CD4-positive, alpha-beta memory T cell (primary cell): ENCODE results near the gene WFDC9. TPM values are rescaled to one million over a fixed set of nuclear protein-coding genes. Genes with fewer than 3 reads are reported as not detected.
"Not testable (repeated sequence)": the region's sequence is repeated elsewhere in the genome, so short reads cannot be mapped to it uniquely, and the experiment has no call there.

Experiments
- CTCF ChIA-PET: fragments of 350-600 bp; sonication (Branson Sonifier 250); formaldehyde crosslinking; loops from one replicate; lab custom pipeline; 2021; ENCODE audit warnings: inconsistent platforms; ENCODE audit not compliant: partially characterized antibody; lab: Charles Lee
- POLR2A ChIA-PET: fragments of 350-600 bp; sonication (Branson Sonifier 250); formaldehyde crosslinking; loops from one replicate; lab custom pipeline; 2021; ENCODE audit not compliant: partially characterized antibody; lab: Charles Lee
- DNase-seq, 5 donors: peaks; one replicate each; pipeline versions ENCODE4 v3.0.0 to v3.0.0-alpha.2; 2020 to 2022; ENCODE audit warnings: mixed read lengths in 1 of 5
- H3K27ac ChIP-seq: one replicate; pipeline ENCODE4 v1.7.0; 2013; ENCODE audit warnings: low read depth, low read length
- H3K27me3 ChIP-seq: 2 replicates; pipeline ENCODE4 v1.7.0; 2013; ENCODE audit warnings: mild to moderate bottlenecking, low read length, moderate library complexity; ENCODE audit not compliant: insufficient read depth
- H3K36me3 ChIP-seq: 2 replicates; pipeline ENCODE4 v1.7.0; 2013; ENCODE audit warnings: mild to moderate bottlenecking, low read length, moderate library complexity; ENCODE audit not compliant: insufficient read depth
- H3K4me1 ChIP-seq: 2 replicates; pipeline ENCODE4 v1.7.0; 2013; ENCODE audit warnings: mild to moderate bottlenecking, low read length, moderate library complexity; ENCODE audit not compliant: insufficient read depth
- H3K4me3 ChIP-seq, 2 donors: one replicate each; pipeline ENCODE4 v1.7.0; 2013; ENCODE audit warnings: low read length in 2 of 2, mild to moderate bottlenecking in 1 of 2
- H3K9me3 ChIP-seq, 2 donors: one replicate each; pipeline ENCODE4 v1.7.0; 2013; ENCODE audit warnings: low read length in 2 of 2, control low read depth in 1 of 2; ENCODE audit not compliant: control insufficient read depth in 1 of 2
- H3K27ac Mint-ChIP-seq, 7 donors: one replicate each; pipeline ENCODE4 v1.8.0; 2020 to 2021; ENCODE audit warnings: mixed read lengths in 7 of 7, mild to moderate bottlenecking in 6 of 7, inconsistent platforms in 3 of 7, moderate library complexity in 3 of 7
- H3K27me3 Mint-ChIP-seq, 2 donors: one replicate each; pipeline ENCODE4 v1.8.0; 2020 to 2021; ENCODE audit warnings: mixed read lengths in 2 of 2
- H3K36me3 Mint-ChIP-seq, 2 donors: one replicate each; pipeline ENCODE4 v1.8.0; 2020 to 2021; ENCODE audit warnings: mixed read lengths in 2 of 2, inconsistent platforms in 1 of 2, mild to moderate bottlenecking in 1 of 2
- H3K4me1 Mint-ChIP-seq, 4 donors: one replicate each; pipeline ENCODE4 v1.8.0; 2020 to 2021; ENCODE audit warnings: mixed read lengths in 4 of 4, mild to moderate bottlenecking in 1 of 4
- H3K4me3 Mint-ChIP-seq, 8 donors: one replicate each; pipeline ENCODE4 v1.8.0; 2020 to 2021; ENCODE audit warnings: mixed read lengths in 8 of 8, mild to moderate bottlenecking in 7 of 8, moderate library complexity in 6 of 8, inconsistent platforms in 3 of 8
- H3K9me3 Mint-ChIP-seq, 8 donors: one replicate each; pipeline ENCODE4 v1.8.0; 2020 to 2021; ENCODE audit warnings: mixed read lengths in 8 of 8, mild to moderate bottlenecking in 5 of 8, inconsistent platforms in 3 of 8, moderate library complexity in 1 of 8
- intact Hi-C: fragments of 100-400 bp; cut with micrococcal nuclease; formaldehyde crosslinking; loops from one replicate; pipeline ENCODE4 v1.15.1; 2023
- polyA plus RNA-seq, 2 donors: library from polyadenylated mRNA; unstranded; fragments of 300-500 nt; fragmentation: Illumina TruSeq; gene quantifications; one replicate each; pipeline ENCODE4 v1.2.3, GENCODE V29; 2021
- total RNA-seq, 2 experiments: library from RNA; stranded (reverse); gene quantifications; one replicate each; pipeline ENCODE4 v1.2.3, GENCODE V29; 2021

WFDC9 gene
- total and polyA plus RNA-seq, 4 experiments from 2014 or later, result not detected

- Mint-ChIP-seq H3K9me3 (no peaks in the 10 kb centered on the region), H3K36me3 (no peaks in the 10 kb centered on the region), H3K27me3 (peaks cover 20 to 22% of the 10 kb centered on the region in 2 donors), H3K27ac (no peak overlapping the region), H3K4me1 (no peaks in the 10 kb centered on the region), H3K4me3 (no peak overlapping the region)
- ChIA-PET CTCF (interaction anchor here (0.6 kb wide), 1 partner anchor 187 kb away, joined by 3 read pairs; no protein-coding TSS in a partner anchor), POLR2A (no interaction called here)
- no peaks in the 10 kb centered on the region for H3K4me1 ChIP-seq
- H3K36me3 ChIP-seq, result no peaks in the 10 kb centered on the region
- no peak overlapping the region for H3K27ac ChIP-seq
- DNase-seq, result no peak
- H3K4me3 ChIP-seq, result no peak overlapping the region
- no peaks in the 10 kb centered on the region for H3K9me3 ChIP-seq
- H3K27me3 ChIP-seq, result no peaks in the 10 kb centered on the region
- intact Hi-C loops, result no loop called here
Measured at GRCh38 chr20:45583502-45583901, 47.6 kb downstream of the WFDC9 start.

DNA sequence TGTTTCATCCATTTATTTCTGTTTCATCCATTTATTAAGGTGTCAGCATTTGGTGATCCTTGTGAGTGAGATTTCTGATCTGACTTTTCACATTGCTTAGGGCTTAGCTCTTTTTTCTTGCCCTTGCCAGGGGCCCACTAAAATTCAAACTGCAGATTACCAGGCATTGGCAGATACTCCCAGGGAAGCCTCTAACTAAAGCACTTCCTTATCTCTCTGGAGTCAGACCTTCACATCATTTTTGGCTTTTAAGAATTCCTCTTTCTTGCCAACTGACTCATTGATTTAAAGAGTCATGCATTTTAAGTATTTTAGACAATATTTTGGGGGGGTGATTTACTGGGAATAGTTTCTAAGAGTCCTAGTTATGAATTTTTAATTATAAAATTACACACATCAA lies 49.4 kb downstream of the WFDC9 start:
- POLR2A ChIA-PET, result no interaction called here
- no peaks in the 10 kb centered on the region for H3K9me3 Mint-ChIP-seq

GRCh38 chr20:45579184-45579583 lies 51.9 kb downstream of the WFDC9 start, which contains the start of gene WFDC8:
WFDC8 (minus strand) TSS chr20:45579284; CDS start chr20:45579247, 37 bp downstream.
- H3K27me3 ChIP-seq, result no peaks in the 10 kb centered on the region
- Mint-ChIP-seq H3K9me3 (no peaks in the 10 kb centered on the region), H3K27me3 (peaks cover 19 to 20% of the 10 kb centered on the region in 2 donors), H3K4me3 (no peak within 1 kb of the TSS), H3K4me1 (no peaks in the 10 kb centered on the region), H3K36me3 (no peaks in the 10 kb centered on the region), H3K27ac (no peak within 1 kb of the TSS)
- no peaks in the 10 kb centered on the region for H3K4me1 ChIP-seq
- H3K36me3 ChIP-seq, result no peaks in the 10 kb centered on the region
- H3K9me3 ChIP-seq, result no peaks in the 10 kb centered on the region
- no peak for DNase-seq
- intact Hi-C loops, result no loop called here
- CTCF ChIA-PET, result no interaction called here
- POLR2A ChIA-PET, result no interaction called here
- H3K27ac ChIP-seq, result no peak within 1 kb of the TSS
- H3K4me3 ChIP-seq, result no peak within 1 kb of the TSS

More for the DNA sequence above, 49.4 kb downstream of the WFDC9 start:
- H3K27me3 Mint-ChIP-seq, result peaks cover 18 to 20% of the 10 kb centered on the region in 2 donors
- H3K27ac Mint-ChIP-seq, result no peak overlapping the region
- no peak overlapping the region for H3K4me3 Mint-ChIP-seq
- Histone ChIP-seq H3K4me1 (no peaks in the 10 kb centered on the region), H3K4me3 (no peak overlapping the region), H3K9me3 (no peaks in the 10 kb centered on the region), H3K27ac (no peak overlapping the region), H3K36me3 (no peaks in the 10 kb centered on the region), H3K27me3 (no peaks in the 10 kb centered on the region)
- intact Hi-C loops, result no loop called here
- H3K36me3 Mint-ChIP-seq, result no peaks in the 10 kb centered on the region
- CTCF ChIA-PET, result no interaction called here
- H3K4me1 Mint-ChIP-seq, result no peaks in the 10 kb centered on the region
- no peak for DNase-seq

DNA sequence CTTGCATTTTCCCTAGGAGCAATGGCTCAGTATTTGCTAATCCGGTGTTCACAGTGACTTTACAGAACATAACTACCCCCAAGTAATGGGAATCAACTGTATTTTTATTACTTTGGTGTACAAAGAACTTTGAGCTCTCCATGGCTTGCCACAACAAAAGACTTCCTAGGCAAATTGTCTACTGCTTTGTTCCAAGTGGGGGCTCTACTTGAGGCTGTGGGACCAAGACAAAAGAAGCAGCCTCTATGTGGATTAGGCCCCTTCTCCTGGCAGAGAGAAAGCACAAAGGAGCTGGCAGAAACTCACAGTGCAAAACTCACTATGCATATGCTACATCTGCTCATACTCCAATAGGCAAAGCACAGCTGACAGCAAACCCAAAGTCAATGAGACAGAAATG lies 52.9 kb downstream of the WFDC9 start:
- no peak overlapping the region for H3K27ac Mint-ChIP-seq
- intact Hi-C loops, result no loop called here
- Histone ChIP-seq H3K27ac (no peak overlapping the region), H3K36me3 (no peaks in the 10 kb centered on the region), H3K4me1 (no peaks in the 10 kb centered on the region), H3K4me3 (no peak overlapping the region), H3K9me3 (no peaks in the 10 kb centered on the region), H3K27me3 (no peaks in the 10 kb centered on the region)
- DNase-seq, result no peak
- H3K27me3 Mint-ChIP-seq, result peaks cover 14 to 18% of the 10 kb centered on the region in 2 donors
- no peak overlapping the region for H3K4me3 Mint-ChIP-seq
- H3K4me1 Mint-ChIP-seq, result no peaks in the 10 kb centered on the region
- ChIA-PET POLR2A (no interaction called here), CTCF (no interaction called here)
- H3K36me3 Mint-ChIP-seq, result no peaks in the 10 kb centered on the region
- peaks cover 0 to 6% (median 0%) of the 10 kb centered on the region in 8 donors for H3K9me3 Mint-ChIP-seq

DNA sequence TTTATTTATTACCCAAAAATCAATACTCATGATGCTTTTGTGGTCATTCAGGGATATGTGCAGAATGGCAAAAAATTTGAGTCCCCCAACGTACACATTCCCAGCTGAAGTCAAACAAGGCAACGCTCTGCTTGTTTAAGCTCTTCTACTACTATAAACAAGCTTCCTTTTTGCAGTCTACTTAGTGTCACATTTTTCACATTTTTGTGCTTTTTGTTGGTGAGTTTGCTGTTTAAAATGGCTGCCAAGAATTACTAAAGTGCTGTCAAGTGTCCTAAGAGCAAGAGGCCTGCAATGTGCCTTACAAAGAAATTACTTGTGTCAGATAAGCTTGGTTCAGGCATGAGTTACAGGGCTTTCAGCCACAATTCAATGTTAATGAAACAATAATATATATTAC lies 54.1 kb downstream of the WFDC9 start:
- H3K27me3 ChIP-seq, result no peaks in the 10 kb centered on the region
- ChIA-PET POLR2A (no interaction called here), CTCF (no interaction called here)
- intact Hi-C loops, result no loop called here
- H3K27ac ChIP-seq, result no peak overlapping the region
- peaks cover 9 to 16% of the 10 kb centered on the region in 2 donors for H3K27me3 Mint-ChIP-seq
- H3K9me3 Mint-ChIP-seq, result peaks cover 0 to 6% (median 0%) of the 10 kb centered on the region in 8 donors
- H3K4me3 Mint-ChIP-seq, result no peak overlapping the region
- no peak for DNase-seq
- no peaks in the 10 kb centered on the region for H3K4me1 ChIP-seq
- no peaks in the 10 kb centered on the region for H3K36me3 ChIP-seq
- H3K9me3 ChIP-seq, result no peaks in the 10 kb centered on the region
- H3K4me1 Mint-ChIP-seq, result no peaks in the 10 kb centered on the region
- no peaks in the 10 kb centered on the region for H3K36me3 Mint-ChIP-seq
- H3K4me3 ChIP-seq, result no peak overlapping the region
- H3K27ac Mint-ChIP-seq, result no peak overlapping the region

- Mint-ChIP-seq H3K4me1 (no peaks in the 10 kb centered on the region), H3K9me3 (peaks cover 0 to 6% (median 0%) of the 10 kb centered on the region in 8 donors), H3K4me3 (no peak overlapping the region), H3K36me3 (no peaks in the 10 kb centered on the region), H3K27ac (no peak overlapping the region), H3K27me3 (peaks cover 9 to 19% of the 10 kb centered on the region in 2 donors)
- intact Hi-C loops, result no loop called here
- H3K27ac ChIP-seq, result no peak overlapping the region
- H3K4me3 ChIP-seq, result no peak overlapping the region
- no peak for DNase-seq
- H3K36me3 ChIP-seq, result no peaks in the 10 kb centered on the region
- H3K9me3 ChIP-seq, result no peaks in the 10 kb centered on the region
- no peaks in the 10 kb centered on the region for H3K27me3 ChIP-seq
- POLR2A ChIA-PET, result no interaction called here
- H3K4me1 ChIP-seq, result no peaks in the 10 kb centered on the region
- CTCF ChIA-PET, result no interaction called here
Measured at GRCh38 chr20:45575931-45576330, 55.2 kb downstream of the WFDC9 start.

GRCh38 chr20:45569650-45570049 lies 61.4 kb downstream of the WFDC9 start:
- not testable (repeated sequence) for H3K4me3 ChIP-seq, H3K27me3 ChIP-seq, H3K9me3 Mint-ChIP-seq

More at GRCh38 chr20:45569650-45570049, 61.4 kb downstream of the WFDC9 start:
- H3K4me1 Mint-ChIP-seq, DNase-seq, H3K36me3 Mint-ChIP-seq, H3K36me3 ChIP-seq, H3K4me1 ChIP-seq, H3K27me3 Mint-ChIP-seq, CTCF ChIA-PET, H3K27ac ChIP-seq, intact Hi-C loops, H3K9me3 ChIP-seq, H3K27ac Mint-ChIP-seq, H3K4me3 Mint-ChIP-seq, POLR2A ChIA-PET: not testable (repeated sequence)
